ENCODE data around the gene CEMIP.

Gene CEMIP

DNA sequence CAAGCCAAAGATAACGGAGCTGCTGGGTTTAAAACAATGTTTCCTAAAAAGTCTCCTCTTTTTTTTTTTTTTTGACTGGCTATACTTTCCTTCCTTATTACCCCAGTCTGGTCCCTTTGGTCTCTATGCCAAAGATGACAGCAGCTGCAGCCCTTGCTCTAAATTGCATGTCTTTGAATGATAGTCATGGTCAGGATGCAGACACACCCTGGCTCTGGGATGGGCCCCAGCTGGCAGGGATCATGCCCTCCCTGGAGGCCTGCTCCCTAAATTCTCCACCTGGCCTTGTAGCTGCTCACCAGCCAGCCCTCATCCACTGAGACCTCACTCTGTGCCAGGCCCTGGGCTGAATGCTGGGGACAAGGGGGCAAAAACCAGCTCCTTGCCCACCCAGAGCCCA is 114.6 kb downstream of the CEMIP start:
- DNase-seq (ENCODE audit: low spot score), result no peak

DNA sequence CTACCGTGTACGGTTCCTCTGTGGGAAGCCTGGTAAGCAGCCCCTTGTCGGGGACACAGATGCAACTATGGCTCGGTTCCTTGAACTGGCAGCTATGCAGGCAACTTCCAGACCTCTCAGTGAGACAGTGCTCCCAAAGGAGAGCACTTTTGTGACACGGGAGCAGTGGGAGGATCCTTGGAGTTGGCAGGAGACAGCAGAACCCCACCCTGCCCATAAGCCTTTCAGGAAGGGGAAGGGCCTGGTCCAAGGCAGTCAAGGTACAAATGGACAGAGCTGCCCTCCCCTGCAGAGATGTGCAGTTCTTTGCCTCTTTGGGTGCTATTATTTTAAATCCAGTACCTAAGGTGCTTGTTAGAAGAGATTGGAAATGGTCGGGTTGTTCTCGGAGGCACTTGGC is 115.9 kb downstream of the CEMIP start:
- no peak for DNase-seq (ENCODE audit: low spot score)

DNA sequence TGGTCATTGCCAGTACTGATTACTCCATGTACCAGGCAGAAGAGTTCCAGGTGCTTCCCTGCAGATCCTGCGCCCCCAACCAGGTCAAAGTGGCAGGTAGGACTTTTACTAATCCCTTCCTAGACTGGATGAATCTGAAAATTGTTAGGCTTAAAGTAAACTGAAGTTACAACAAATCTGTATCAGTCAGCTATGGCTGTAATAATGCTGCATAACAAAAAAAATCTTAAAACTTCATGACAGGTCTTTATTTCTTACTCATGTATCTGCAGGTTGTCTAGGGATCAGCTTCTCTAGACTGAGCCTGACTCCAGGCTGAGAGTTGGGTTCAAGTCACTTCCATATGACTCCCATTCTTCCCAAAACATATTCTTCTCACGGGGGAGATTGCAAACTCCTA is 116.8 kb downstream of the CEMIP start:
- DNase-seq (ENCODE audit: low spot score), result no peak

DNA sequence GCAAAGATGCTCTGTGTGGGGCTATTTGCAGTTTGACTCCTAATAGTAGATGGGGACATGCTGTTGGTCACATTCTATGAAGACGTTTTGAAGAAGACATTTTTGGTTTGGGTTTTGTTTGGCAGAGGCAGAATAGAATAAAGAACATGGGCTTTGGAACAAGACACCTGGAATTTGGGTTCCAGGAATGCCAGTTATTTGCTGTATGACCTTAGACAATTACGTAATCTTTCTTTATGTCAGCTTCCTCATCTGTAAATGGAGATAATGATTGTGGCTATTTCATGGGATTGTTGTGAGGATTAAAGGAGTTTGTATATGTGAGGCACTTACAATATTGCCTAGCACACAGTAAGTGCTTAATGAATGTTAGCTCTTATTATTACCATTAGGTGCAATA is 118.9 kb downstream of the CEMIP start:
- DNase-seq (ENCODE audit: low spot score), result no peak

DNA sequence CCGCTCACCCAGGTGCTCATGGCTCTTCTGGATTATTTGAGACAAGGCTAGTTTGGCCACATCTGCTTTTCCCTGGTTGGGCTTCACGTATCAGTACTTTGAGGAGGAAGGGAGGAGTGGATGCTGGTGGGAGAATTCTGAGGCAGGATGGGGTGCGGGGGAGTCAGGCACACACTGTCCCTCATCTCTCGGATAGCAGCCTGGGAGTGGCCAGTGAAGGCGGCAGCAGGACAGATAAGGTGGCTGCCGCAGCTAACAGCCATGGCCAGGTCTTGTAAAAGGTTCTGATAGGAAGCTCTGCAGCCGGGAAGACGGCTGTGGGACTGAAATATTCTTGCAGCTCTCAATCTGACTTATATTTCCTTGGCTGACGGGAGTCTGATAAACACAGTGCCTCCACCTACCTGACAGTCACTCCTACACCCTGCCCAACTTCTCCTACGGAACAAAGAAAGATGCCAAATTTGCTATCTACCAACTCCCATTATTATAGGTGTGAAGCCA is 123.2 kb downstream of the CEMIP start:
- no peak for DNase-seq (ENCODE audit: low spot score)

DNA sequence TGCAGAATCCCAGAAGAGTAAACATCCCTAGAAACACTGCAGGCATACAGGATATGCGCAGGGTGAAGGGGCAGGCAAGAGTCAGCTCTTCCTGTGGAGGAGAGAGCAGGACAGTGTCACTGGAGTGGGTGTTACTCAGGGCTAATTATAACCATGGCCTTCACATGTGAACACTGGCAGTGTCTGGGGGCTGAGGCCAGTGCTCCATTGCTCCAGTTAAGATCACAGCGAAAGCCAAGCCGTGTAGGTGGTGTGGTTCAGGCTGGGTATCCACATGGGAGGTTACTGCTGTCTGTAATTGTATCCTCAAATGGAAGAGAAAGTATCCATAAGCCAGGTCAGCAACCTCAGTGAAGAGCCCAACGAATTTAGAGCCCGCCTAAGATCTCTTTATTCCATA is 125.8 kb downstream of the CEMIP start:
- DNase-seq (ENCODE audit: low spot score), result no peak

DNA sequence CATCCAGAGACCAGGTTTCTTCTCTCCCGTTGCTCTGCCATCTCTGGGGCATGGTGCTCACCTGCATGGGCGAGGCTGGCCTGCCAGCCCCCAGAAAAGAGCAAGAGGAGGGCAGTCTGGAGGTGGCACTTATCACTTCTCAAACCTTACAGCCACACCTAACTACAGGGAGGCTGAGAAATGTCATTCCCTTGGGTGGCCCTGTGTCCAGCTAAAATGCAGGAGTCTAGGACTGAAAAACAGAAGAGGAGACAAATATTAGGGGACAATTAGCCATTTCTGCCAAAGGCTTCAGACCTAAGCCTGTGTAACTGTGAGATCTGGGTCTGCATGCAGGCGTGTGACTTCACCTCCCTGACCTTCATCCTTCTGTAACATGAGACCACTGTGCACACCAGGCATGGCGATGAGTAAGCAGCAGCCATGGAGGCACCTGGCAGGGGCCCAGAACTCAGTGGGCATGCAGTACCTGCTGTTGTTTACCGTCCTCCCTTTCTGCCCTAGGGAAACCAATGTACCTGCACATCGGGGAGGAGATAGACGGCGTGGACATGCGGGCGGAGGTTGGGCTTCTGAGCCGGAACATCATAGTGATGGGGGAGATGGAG is 127.1 kb downstream of the CEMIP start:
- no peak for DNase-seq (ENCODE audit: low spot score)

DNA sequence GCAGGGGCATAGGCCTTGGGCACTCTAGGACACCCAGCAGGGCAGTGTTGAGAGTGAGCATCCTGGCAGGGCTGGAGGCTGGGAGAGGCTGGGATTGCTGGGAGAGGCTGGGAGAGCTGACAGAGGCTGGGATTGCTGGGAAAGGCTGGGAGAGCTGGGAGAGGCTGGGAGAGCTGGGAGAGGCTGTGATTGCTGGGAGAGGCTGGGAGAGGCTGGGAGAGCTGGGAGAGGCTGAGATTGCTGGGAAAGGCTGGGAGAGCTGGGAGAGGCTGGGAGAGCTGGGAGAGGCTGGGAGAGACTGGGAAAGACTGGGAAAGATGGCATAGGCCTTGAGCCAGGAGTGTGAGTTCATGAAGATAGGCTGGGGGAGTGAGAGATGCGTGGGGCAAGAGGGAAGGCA is 132.7 kb downstream of the CEMIP start:
- DNase-seq (ENCODE audit: low spot score), result no peak

DNA sequence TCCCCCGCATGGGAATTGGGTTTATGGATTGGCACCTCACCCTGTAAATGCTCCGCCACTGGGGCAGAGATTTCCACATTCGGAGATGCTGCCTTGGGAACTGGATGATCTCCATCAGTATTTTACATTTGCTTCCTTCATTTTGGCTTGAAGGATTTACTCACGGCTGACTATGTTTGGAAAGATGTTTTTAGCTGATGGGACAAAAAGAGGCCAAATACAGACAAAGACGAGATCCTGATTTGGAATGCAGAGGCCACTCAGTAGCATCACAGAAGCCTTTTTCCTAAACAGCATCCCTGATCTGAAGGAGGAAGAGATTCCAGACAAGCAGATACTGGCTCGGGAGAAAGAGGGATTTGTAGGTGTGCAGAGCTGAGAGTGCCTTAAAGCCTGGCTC is 133.5 kb downstream of the CEMIP start:
- DNase-seq (ENCODE audit: low spot score), result no peak

DNA sequence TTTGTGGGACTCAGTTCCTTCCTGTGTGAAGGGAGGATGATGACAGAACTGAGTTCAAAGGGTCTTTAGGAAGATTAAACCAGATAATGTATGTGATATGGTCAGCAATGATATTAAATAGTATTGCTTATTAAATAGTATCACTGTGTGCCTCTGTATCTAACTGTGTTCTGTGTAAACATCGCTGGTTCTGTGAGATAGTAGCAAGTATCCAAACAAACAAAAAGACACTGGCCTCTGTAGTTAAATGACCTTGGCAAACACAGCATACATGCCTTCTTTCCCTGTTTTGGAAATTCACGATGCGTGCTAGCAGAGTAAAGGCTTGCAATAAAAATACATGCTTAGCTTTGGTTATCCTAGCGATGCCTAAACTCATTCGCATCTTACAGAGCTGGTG is 134.4 kb downstream of the CEMIP start:
- DNase-seq (ENCODE audit: low spot score), result no peak

DNA sequence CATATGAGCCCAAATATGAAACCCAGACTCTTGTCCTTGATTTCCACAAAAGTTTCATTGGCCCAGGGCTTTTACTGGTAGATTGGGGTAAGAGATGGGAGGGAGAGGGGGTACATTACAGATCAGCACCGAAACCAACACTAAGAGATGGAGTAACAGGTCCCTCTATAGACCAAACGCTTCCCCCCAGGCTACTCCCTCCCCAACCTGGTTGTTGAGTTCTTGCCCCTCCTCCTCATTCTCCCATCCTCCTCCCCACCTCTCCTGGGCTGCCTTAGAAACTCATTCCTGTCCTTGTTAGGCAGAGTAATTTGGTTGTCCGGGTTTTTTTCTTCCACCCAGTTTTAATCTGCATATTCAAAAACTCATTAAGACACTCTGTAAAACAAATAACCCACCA is 136.3 kb downstream of the CEMIP start:
- no peak for DNase-seq (ENCODE audit: low spot score)

DNA sequence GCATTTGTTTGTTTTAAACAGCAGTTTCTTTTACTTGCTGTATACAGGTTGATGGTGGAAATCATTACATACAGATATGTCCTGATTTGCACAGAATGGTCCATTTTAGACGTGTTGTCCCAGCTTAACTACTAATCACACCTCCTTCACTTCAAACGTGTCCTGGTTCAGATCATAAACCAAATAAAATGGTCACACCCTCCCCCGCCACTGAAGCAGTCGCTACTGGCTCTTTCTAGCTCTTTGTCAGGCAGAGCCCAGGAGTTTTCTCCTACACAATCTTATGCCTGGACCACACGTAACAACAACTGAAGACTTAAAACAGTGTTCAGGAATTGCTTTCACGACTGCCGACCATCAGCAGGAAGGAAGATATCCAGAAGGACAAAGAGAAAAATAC is 136.9 kb downstream of the CEMIP start:
- no peak for DNase-seq (ENCODE audit: low spot score)

DNA sequence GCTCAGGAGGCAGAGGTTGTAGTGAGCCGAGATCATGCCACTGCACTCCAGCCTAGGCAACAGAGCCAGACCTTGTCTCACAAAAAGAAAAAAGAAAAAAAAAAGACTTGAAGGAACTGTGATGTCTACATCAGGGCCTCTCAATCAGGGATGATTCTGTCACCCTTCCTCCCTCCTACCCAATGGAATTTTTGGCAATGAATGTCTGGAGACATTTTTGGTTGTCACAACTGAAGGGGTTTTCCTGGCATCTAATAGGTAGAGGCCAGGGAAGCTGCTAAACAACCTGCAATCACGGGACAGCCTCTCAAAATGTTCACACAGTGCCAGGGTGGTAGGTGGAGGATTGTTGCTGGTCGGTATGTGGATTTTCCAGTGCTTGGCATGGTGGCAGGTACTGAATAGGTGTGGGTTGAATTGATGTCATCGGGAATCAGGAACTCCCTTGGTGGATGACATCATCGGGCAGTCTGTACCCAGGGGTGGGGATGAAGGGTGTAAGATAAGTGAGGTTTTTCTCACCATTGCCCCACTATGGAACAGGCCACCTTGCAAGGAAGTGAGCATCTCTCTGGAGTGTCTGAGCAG is 139.1 kb downstream of the CEMIP start:
- DNase-seq (ENCODE audit: low spot score), result no peak

DNA sequence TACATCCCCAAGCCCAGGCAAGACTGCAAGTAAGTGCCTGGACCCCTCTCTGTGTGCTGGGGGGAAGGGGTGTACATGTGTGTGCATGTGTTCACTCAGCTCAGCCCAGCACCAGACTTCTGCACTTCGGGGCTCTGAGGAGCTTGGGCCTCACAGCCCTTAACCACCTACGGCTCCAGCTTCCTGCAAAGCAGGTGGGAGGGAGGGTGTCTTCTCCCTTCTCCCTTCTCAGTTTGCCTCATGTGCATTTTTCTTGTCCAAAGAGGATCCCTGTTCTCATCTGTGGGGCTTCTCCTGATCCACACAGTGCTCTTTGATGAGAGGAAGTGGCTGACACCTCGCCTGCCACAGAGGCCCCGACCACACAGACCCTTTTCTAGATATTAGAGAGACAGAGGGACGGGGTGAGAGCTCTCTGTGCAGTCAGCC is 141.1 kb downstream of the CEMIP start:
- no peak for DNase-seq (ENCODE audit: low spot score)

DNA sequence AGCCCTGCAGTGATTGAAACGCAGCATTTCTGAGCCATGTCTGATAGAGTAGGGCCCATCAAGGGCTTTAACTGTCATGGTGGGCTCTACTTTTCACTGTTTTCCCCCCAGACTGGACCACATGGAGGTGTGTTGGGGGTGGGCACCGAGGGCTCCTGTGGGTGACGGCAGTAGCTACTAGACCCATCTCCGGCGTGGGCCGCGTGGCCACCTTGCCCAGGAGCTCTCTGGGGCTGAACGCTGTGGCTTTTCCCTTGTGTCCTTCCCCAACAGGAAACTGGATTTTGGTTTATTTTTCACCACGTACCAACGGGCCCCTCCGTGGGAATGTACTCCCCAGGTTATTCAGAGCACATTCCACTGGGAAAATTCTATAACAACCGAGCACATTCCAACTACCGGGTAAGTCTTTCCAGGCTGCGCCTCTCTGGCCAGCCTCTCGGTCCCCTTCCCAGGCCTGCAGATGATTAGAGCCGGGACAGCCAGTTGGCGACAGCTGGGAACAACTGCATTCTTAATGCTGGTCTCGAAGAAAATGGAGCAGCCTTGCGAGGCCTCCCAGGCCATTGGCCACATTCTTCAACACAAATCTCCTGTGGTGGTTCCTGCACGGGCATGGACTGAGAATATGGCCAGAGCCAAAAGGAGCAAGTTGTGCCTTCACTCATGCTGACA is 142.7 kb downstream of the CEMIP start:
- no peak for DNase-seq (ENCODE audit: low spot score)

DNA sequence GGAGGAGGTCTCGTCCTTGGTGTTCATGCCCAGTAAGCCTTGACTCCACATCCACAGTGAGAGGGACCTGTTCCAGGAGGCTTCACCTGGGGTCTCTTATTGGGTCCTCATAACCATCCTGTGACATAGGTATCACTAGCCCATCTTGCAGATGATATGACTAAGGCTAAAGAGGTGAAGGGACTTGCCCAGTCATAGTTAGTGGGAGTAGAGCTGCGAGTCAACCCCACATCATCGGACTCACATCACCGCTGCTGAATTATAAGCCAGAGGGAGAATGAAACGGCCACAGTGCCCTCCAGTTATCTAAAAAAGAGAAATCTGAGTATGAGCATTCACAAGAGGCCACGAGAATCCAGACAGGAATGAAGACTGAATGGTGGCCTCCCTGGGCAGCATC is 144.5 kb downstream of the CEMIP start:
- no peak for DNase-seq (ENCODE audit: low spot score)

DNA sequence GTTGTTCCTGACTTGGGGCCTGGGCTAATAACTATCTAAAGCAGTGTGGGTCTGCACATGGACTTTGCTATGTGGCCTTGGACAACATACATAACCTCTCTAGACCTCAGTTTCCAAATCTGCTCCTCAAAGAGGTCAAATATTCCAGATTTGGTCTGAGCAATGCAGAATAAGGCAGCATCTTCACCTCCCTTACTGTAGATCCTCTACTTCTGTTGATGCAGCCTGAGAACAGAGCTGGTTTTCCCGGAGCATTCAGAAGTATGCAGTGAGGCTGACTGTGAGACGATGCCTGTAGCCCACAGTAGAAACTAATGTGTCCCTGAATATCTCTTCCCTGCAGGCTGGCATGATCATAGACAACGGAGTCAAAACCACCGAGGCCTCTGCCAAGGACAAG is 145.1 kb downstream of the CEMIP start:
- no peak for DNase-seq (ENCODE audit: low spot score)

DNA sequence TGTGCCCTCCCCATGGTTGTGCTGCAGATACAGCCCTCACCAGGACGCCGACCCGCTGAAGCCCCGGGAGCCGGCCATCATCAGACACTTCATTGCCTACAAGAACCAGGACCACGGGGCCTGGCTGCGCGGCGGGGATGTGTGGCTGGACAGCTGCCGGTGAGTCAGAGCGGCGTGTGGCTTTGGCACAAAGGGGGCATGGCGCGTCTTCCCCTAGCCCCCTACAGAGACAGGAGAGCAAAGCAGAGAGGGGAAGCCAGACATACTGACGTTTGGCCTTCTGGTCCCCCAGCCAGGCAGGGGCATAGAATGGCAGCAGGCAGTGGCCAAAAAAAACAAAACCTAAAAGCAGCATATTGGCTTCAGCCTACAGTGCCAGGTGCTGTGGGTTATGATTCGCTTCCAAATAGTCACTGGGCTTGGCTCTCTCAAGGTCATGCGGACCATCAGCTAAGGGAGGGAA is 146.5 kb downstream of the CEMIP start:
- no peak for DNase-seq (ENCODE audit: low spot score)

DNA sequence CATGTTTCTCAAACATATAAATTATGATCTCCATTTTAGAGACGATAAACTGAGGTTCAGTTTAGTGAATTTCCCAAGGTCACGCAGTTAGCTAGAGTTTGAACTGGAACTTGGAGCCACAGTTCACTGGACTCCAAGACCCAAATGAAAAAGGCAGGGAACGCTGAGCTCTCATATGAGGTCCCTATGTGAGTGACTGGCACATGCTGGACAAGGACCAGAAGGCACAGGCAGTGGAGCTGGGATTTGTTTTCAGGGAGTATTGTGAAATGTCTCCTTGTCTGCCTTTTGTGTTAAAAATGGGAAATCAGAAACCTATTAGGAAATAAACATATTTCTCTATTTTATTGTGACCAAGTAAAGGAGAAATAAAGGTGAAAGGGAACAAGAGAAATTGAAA is 147.0 kb downstream of the CEMIP start:
- no peak for DNase-seq (ENCODE audit: low spot score)

DNA sequence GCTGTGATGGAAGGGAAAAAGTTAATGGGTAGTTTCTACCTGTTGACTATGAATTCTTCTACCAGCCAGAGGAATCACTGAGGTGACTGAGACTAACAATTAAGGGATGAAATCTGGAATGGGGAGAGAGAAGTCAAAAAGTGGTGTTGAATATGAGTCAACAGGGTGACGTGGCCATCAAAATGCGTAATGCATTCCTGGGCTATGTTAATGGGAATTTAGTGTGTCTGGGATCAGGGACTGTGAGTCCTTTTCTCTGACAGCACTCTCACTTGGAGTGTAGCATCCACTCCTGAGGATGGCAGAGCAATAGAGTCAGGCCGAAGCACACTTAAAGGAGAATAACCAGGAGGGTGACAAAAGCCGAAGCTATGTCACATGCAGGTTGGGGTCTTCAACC is 150.1 kb downstream of the CEMIP start:
- DNase-seq (ENCODE audit: low spot score), result no peak

DNA sequence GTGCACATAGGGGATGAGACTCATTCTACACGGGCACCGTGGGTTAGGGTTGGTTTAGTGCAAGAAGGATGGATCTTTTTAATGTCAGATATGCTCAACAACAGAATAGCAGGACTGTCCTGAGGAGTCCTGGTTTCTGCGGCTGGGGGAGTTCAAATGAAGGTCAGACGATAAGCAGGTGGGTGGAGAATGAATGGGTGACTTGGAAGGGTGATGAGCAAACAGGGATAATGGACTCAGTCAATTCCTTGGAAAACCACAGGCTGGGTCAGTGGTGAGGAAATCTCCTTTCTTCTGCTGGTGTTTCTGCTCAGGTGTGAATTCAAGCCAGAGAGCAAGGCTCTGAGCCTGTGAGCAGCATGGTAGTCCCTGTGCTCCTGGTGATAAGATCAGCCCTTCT is 150.5 kb downstream of the CEMIP start:
- DNase-seq (ENCODE audit: low spot score), result no peak

DNA sequence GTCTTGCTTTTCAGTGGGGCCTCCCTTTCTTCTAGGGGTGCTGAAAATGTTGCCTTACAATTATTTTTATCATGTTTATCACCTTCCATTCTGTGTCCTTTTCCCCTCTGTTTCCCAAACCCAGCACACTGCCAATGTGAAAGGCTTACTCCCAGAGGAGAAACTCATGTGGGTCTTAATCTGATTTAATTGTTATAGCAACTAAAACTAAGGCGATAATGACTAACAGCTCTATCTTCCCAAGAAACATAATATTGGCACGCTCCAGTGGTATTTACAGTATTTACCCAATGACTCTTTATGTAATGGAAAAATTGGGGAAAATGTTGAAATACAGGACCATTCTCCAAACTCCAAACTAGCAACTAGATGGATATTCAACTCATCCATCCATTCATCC is 152.0 kb downstream of the CEMIP start:
- no peak for DNase-seq (ENCODE audit: low spot score)

DNA sequence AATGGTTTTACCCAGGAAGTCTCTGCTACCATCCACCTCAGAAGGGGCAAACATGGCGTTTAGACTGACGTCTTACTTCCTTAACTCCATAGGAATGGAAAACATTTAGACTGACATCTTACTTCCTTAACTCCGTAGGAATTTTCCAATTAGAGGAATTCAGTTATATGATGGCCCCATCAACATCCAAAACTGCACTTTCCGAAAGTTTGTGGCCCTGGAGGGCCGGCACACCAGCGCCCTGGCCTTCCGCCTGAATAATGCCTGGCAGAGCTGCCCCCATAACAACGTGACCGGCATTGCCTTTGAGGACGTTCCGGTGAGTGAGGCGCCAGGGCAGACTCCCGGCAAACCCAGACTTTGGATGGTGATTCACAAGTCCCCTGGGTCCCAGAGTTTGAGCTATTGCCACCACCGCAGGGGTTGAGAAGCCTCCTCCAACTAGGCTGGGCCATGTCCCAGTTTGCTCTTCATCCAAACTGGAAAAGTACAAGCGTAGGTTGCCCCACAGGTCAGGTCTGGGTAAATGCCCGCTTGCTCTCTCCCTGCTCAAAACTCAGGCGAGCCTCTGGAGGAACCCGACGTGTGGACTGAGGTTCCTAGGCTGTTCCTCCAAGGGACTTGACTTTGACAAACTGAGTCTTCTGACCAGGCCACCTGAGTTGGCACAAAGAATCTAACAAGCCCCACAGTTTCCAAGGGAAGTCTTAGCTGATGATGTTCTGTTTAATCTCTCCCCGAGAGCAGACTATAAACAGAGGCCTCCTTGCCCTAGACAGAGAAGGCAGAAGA is 152.7 kb downstream of the CEMIP start:
- no peak for DNase-seq (ENCODE audit: low spot score)

Measured in CD4-positive, alpha-beta T cell treated with Interleukin-15 for 4 hours (primary cell).